ENCODE data around the gene HCST.

HCST gene

DNA sequence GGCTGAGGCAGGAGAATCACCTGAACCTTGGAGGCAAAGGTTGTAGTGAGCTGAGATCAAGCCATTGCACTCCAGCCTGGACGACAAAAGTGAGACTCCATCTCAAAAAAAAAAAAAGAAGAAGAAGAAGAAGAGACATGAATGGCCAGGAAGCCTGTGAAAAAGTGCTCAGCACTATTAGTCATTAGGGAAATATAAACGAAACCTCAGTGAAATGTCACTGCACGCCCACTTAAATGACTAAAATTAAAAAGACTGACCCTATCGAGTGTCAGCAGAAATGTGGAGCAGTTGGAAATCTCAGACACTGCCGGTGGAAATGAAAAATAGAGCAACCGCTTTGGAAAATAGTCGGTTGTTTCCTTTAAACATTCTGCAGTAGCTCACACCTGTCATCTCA is 11.3 kb downstream of the HCST start:
- POLR2A ChIA-PET = interaction anchor here (0.7 kb wide), 1 partner anchor 19 kb away, joined by 3 read pairs; no protein-coding TSS in a partner anchor

DNA sequence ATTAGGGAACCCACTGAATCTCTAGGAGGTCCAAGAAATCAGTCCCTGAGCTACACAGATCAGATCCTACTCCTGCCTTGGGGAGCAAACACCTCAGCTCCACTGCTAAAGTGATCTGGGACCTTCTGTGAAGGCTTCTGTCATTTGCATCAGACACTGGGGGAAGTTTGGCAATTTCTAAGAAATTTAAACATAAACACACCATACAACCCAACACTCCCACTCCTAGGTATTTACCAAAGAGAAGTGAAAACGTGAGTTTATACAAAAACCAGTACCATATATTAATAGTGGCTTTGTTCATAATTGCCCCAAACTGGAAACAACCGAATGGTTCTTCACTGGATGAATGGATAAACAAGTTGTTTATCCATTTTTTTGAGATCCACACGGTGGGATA is 13.1 kb downstream of the HCST start:
- CTCF ChIA-PET = interaction anchor here (1.7 to 2.1 kb wide), 3 partner anchors 10 to 33 kb away, joined by 6 to 9 read pairs (median 9); no protein-coding TSS in a partner anchor
- no peak for TF ChIP-seq CTCF (IDR thresholded peaks at IDR 0.05; ENCODE audit: control extremely low read depth, extremely low read depth, low read depth, missing control alignments)
- POLR2A ChIA-PET = no interaction called here
- no peak for DNase-seq (ENCODE audit: extremely low spot score)

More for the DNA sequence above, 11.3 kb downstream of the HCST start:
- TF ChIP-seq CTCF (IDR thresholded peaks at IDR 0.05; ENCODE audit: control extremely low read depth, extremely low read depth, low read depth, missing control alignments) = no peak
- CTCF ChIA-PET = interaction anchor here (1.6 kb wide), 1 partner anchor 32 kb away, joined by 5 read pairs; no protein-coding TSS in a partner anchor
- DNase-seq (ENCODE audit: extremely low spot score) = no peak

DNA sequence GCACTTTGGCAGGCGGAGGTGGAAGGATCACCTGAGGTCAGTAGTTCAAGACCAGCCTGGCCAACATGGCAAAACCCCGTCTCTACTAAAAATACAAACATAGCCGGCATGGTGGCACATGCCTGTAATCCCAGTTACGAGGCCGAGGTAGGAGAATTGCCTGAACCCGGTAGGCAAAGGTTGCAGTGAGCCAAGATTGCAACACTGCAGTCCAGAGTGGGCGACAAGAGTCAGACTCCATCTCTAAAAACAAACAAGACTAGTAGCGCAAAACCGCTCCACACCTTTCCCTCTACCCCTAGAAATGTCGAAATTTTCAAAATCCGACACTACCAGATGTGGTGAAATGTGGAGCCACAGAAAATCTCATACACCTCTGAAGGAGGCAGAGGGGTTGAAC is 17.0 kb downstream of the HCST start:
- no peak for TF ChIP-seq CTCF (IDR thresholded peaks at IDR 0.05; ENCODE audit: control extremely low read depth, extremely low read depth, low read depth, missing control alignments)
- CTCF ChIA-PET = interaction anchor here (1.0 kb wide), 1 partner anchor 12 kb away, joined by 3 read pairs; no protein-coding TSS in a partner anchor
- no peak for DNase-seq (ENCODE audit: extremely low spot score)
- POLR2A ChIA-PET = no interaction called here

DNA sequence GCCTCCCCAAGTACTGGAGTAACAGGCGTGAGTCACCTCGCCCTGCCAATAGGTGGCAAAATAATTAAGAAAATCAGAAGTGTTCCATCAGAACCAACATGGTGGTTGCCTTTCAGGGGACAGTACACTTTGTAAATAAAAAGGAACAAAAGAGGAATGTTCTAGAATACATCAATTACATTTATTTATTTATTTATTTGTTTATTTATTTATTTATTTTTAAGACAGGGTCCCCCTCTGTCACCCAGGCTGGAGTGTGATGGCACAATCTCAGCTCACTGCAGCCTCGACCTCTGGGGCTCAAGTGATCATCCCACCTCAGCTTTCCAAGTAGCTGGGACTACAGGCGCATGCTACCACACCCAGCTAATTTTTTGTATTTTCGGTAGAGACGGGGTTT is 18.7 kb downstream of the HCST start:
- no peak for DNase-seq (ENCODE audit: extremely low spot score)
- TF ChIP-seq CTCF (IDR thresholded peaks at IDR 0.05; ENCODE audit: control extremely low read depth, extremely low read depth, low read depth, missing control alignments) = no peak
- ChIA-PET POLR2A (no interaction called here), CTCF (interaction anchor here (1.3 to 1.6 kb wide), 2 partner anchors 10 to 39 kb away, joined by 3 to 6 read pairs; no protein-coding TSS in a partner anchor)

- ChIA-PET POLR2A (no interaction called here), CTCF (interaction anchor here (0.9 to 2.2 kb wide), 6 partner anchors 10 to 248 kb away, joined by 3 to 7 read pairs (median 4); no protein-coding TSS in a partner anchor)
- no peak for TF ChIP-seq CTCF (IDR thresholded peaks at IDR 0.05; ENCODE audit: control extremely low read depth, extremely low read depth, low read depth, missing control alignments)
- no peak for DNase-seq (ENCODE audit: extremely low spot score)
Observed at GRCh38 chr19:35925501-35925900, 23.2 kb downstream of the HCST start.

DNA sequence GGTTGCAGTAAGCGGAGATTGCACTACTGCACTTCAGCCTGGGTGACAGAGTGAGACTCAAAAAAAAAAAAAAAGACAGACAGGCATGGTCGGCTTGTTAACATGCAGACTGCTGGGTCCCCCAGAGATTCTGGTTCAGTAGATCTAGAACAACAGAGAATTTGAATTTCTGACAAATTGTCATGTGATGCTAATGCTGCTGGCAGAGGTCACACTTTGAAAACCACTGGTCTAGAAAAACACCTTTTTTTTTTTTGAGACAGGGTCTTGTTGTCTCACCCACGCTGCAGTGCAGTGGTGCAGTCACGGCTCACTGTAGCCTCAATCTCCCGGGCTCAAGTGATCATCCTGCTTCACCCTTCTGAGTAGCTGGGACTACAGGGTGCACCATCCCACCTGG is 26.2 kb downstream of the HCST start:
- ChIA-PET CTCF (interaction anchor here (2.0 kb wide), 1 partner anchor 18 kb away, joined by 5 read pairs; no protein-coding TSS in a partner anchor), POLR2A (no interaction called here)
- no peak for TF ChIP-seq CTCF (IDR thresholded peaks at IDR 0.05; ENCODE audit: control extremely low read depth, extremely low read depth, low read depth, missing control alignments)
- no peak for DNase-seq (ENCODE audit: extremely low spot score)

Measured in GM10248 (cell line).